Glutamatergic neuron (in vitro differentiated cells): ENCODE measurements around the gene PPP1R7. TPM values are rescaled to one million over a fixed set of nuclear protein-coding genes. Genes with fewer than 3 reads are reported as not detected.

Experiments
- DNase-seq: peaks from one replicate; pipeline ENCODE4 v3.0.0; 2022
- H3K27ac Mint-ChIP-seq: one replicate; pipeline ENCODE4 v1.8.0; 2020; ENCODE audit warnings: mild to moderate bottlenecking, mixed read lengths, inconsistent platforms; ENCODE audit not compliant: unreplicated experiment
- H3K27me3 Mint-ChIP-seq: one replicate; pipeline ENCODE4 v1.8.0; 2020; ENCODE audit warnings: mild to moderate bottlenecking, moderate library complexity, mixed read lengths, inconsistent platforms; ENCODE audit not compliant: unreplicated experiment
- H3K36me3 Mint-ChIP-seq: one replicate; pipeline ENCODE4 v1.8.0; 2020; ENCODE audit warnings: mild to moderate bottlenecking, mixed read lengths, inconsistent platforms; ENCODE audit not compliant: unreplicated experiment
- H3K4me1 Mint-ChIP-seq: one replicate; pipeline ENCODE4 v1.8.0; 2020; ENCODE audit warnings: mild to moderate bottlenecking, low read depth, mixed read lengths, inconsistent platforms; ENCODE audit not compliant: unreplicated experiment
- H3K4me3 Mint-ChIP-seq: one replicate; pipeline ENCODE4 v1.8.0; 2020; ENCODE audit warnings: mild to moderate bottlenecking, mixed read lengths, inconsistent platforms; ENCODE audit not compliant: unreplicated experiment
- H3K9me3 Mint-ChIP-seq: one replicate; pipeline ENCODE4 v1.8.0; 2020; ENCODE audit warnings: mild to moderate bottlenecking, moderate library complexity, mixed read lengths, inconsistent platforms; ENCODE audit not compliant: unreplicated experiment
- total RNA-seq: library from RNA; stranded (reverse); fragmentation: NEBNext Ultra II Directional; extraction: Animal tissue kit (Norgen Biotek cat#: 25700); gene quantifications from one replicate; pipeline ENCODE4 v1.2.1, GENCODE V29; 2021; ENCODE audit not compliant: unreplicated experiment
- TF ChIP-seq, protein P1 (sequence below): fragments of 200-600 bp; sonication (generic); IDR thresholded peaks from one replicate; pipeline ENCODE4 v1.5.0; 2021; ENCODE audit not compliant: partially characterized antibody, unreplicated experiment

PPP1R7 gene
- total RNA-seq, 1 donor from 2014 or later, result 53.9 TPM

- Mint-ChIP-seq H3K36me3 (peaks cover 3% of the 10 kb centered on the region), H3K9me3 (peaks cover 2% of the 10 kb centered on the region), H3K27ac (no peak overlapping the region), H3K27me3 (no peaks in the 10 kb centered on the region), H3K4me3 (no peak overlapping the region), H3K4me1 (no peaks in the 10 kb centered on the region)
- TF ChIP-seq, protein P1, sequence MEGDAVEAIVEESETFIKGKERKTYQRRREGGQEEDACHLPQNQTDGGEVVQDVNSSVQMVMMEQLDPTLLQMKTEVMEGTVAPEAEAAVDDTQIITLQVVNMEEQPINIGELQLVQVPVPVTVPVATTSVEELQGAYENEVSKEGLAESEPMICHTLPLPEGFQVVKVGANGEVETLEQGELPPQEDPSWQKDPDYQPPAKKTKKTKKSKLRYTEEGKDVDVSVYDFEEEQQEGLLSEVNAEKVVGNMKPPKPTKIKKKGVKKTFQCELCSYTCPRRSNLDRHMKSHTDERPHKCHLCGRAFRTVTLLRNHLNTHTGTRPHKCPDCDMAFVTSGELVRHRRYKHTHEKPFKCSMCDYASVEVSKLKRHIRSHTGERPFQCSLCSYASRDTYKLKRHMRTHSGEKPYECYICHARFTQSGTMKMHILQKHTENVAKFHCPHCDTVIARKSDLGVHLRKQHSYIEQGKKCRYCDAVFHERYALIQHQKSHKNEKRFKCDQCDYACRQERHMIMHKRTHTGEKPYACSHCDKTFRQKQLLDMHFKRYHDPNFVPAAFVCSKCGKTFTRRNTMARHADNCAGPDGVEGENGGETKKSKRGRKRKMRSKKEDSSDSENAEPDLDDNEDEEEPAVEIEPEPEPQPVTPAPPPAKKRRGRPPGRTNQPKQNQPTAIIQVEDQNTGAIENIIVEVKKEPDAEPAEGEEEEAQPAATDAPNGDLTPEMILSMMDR, result no peak
- no peak for DNase-seq
Measured at GRCh38 chr2:241203218-241204009, 53.1 kb downstream of the PPP1R7 start.

- Mint-ChIP-seq H3K27ac (no peak overlapping the region), H3K4me3 (no peak overlapping the region), H3K9me3 (peaks cover 2% of the 10 kb centered on the region), H3K27me3 (peaks cover 3% of the 10 kb centered on the region), H3K36me3 (peaks cover 4% of the 10 kb centered on the region), H3K4me1 (no peaks in the 10 kb centered on the region)
- TF ChIP-seq, protein P1, result no peak
- no peak for DNase-seq
Measured at GRCh38 chr2:241204010-241204384, 53.7 kb downstream of the PPP1R7 start.

- Mint-ChIP-seq H3K27ac (no peak overlapping the region), H3K36me3 (peaks cover 4% of the 10 kb centered on the region), H3K4me3 (no peak overlapping the region), H3K27me3 (peaks cover 3% of the 10 kb centered on the region), H3K9me3 (peaks cover 2% of the 10 kb centered on the region), H3K4me1 (no peaks in the 10 kb centered on the region)
- TF ChIP-seq, protein P1, result no peak
- DNase-seq, result peak; percentile 15
Measured at GRCh38 chr2:241204490-241204889, 54.2 kb downstream of the PPP1R7 start.

GRCh38 chr2:241205086-241205485, 54.8 kb downstream of the PPP1R7 start:
- H3K4me3 Mint-ChIP-seq, result no peak overlapping the region
- H3K4me1 Mint-ChIP-seq, result no peaks in the 10 kb centered on the region
- H3K9me3 Mint-ChIP-seq, result peaks cover 2% of the 10 kb centered on the region
- TF ChIP-seq, protein P1, result no peak
- H3K27me3 Mint-ChIP-seq, result peaks cover 3% of the 10 kb centered on the region
- no peak overlapping the region for H3K27ac Mint-ChIP-seq
- DNase-seq, result no peak
- H3K36me3 Mint-ChIP-seq, result peaks cover 4% of the 10 kb centered on the region

- TF ChIP-seq, protein P1, result no peak
Measured at GRCh38 chr2:241207151-241207550, 56.9 kb downstream of the PPP1R7 start.

More at GRCh38 chr2:241207151-241207550, 56.9 kb downstream of the PPP1R7 start:
- Mint-ChIP-seq H3K4me3 (no peak overlapping the region), H3K4me1 (no peaks in the 10 kb centered on the region), H3K27ac (no peak overlapping the region), H3K36me3 (peaks cover 4% of the 10 kb centered on the region), H3K27me3 (peaks cover 3% of the 10 kb centered on the region), H3K9me3 (peaks cover 2% of the 10 kb centered on the region)
- DNase-seq, result no peak
